Measurements from ENCODE around the gene OVAAL. TPM values are rescaled to one million over a fixed set of nuclear protein-coding genes. Genes with fewer than 3 reads are reported as not detected.

The OVAAL gene
- total and polyA plus RNA-seq, 10 of the 15 experiments (the other 5 are each of a cell fraction or from before 2014, with no cell fraction given) = 0.04 to 0.33 (median 0.06) TPM; not detected in 7

DNA sequence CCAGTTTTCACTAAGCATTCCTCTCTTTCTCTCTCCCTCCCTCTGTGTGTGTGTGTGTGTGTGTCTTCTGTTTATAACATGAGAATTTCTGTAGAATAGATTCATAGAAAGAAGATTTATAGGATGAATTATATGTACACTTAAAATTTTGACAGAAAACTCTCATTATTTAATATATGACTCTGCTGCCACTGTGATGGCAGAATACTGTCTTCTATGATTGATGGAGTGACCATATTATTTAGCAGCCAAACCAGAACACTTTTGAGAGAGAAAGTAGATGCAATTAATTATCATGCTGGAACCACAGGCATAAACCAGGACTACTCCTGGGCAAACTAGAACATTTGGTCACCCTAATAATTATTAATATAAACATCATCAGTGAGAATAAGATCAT lies 38.8 kb downstream of the OVAAL start:
- H3K4me2 ChIP-seq (ENCODE audit: control insufficient read depth, insufficient read depth) = no peak overlapping the region
- H3K36me3 ChIP-seq (ENCODE audit: control insufficient read depth in 2 of 2, insufficient read depth in 2 of 2, low read length in 1 of 2) = no peaks in the 10 kb centered on the region
- no peak for FAIRE-seq
- ChIA-PET CTCF (no interaction called here), RAD21 (ENCODE audit: unreplicated experiment) (no interaction called here), POLR2A (no interaction called here), SMC1A (ENCODE audit: uncharacterized antibody, unreplicated experiment) (no interaction called here)
- no peak overlapping the region for H2AFZ ChIP-seq (ENCODE audit: control insufficient read depth, low read depth, low read length)
- no peak for TF ChIP-seq POU2F2 (IDR thresholded peaks at IDR 0.05; ENCODE audit: borderline replicate concordance, low read depth, low read length)
- TF ChIP-seq MYB (IDR thresholded peaks at IDR 0.05; ENCODE audit: borderline replicate concordance, low read depth, low read length) = no peak
- TF ChIP-seq ZNF207 (IDR thresholded peaks at IDR 0.05; ENCODE audit: borderline replicate concordance) = no peak
- TF ChIP-seq, protein P1, sequence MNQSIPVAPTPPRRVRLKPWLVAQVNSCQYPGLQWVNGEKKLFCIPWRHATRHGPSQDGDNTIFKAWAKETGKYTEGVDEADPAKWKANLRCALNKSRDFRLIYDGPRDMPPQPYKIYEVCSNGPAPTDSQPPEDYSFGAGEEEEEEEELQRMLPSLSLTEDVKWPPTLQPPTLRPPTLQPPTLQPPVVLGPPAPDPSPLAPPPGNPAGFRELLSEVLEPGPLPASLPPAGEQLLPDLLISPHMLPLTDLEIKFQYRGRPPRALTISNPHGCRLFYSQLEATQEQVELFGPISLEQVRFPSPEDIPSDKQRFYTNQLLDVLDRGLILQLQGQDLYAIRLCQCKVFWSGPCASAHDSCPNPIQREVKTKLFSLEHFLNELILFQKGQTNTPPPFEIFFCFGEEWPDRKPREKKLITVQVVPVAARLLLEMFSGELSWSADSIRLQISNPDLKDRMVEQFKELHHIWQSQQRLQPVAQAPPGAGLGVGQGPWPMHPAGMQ (IDR thresholded peaks at IDR 0.05; ENCODE audit: borderline replicate concordance) = no peak
- TF ChIP-seq, protein P2, sequence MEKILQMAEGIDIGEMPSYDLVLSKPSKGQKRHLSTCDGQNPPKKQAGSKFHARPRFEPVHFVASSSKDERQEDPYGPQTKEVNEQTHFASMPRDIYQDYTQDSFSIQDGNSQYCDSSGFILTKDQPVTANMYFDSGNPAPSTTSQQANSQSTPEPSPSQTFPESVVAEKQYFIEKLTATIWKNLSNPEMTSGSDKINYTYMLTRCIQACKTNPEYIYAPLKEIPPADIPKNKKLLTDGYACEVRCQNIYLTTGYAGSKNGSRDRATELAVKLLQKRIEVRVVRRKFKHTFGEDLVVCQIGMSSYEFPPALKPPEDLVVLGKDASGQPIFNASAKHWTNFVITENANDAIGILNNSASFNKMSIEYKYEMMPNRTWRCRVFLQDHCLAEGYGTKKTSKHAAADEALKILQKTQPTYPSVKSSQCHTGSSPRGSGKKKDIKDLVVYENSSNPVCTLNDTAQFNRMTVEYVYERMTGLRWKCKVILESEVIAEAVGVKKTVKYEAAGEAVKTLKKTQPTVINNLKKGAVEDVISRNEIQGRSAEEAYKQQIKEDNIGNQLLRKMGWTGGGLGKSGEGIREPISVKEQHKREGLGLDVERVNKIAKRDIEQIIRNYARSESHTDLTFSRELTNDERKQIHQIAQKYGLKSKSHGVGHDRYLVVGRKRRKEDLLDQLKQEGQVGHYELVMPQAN (conservative IDR thresholded peaks at IDR 0.05) = no peak
- no peak for TF ChIP-seq DPF2 (IDR thresholded peaks at IDR 0.05)
- TF ChIP-seq SPI1 (IDR thresholded peaks at IDR 0.05; ENCODE audit: borderline replicate concordance, insufficient read depth, low read depth, low read length) = no peak
- no peak for TF ChIP-seq TCF12 (IDR thresholded peaks at IDR 0.05; ENCODE audit: low read depth, low read length)
- no peak for TF ChIP-seq YY1 (IDR thresholded peaks at IDR 0.05; ENCODE audit: low read depth, low read length)
- no peak for TF ChIP-seq CHD2 (IDR thresholded peaks at IDR 0.05; ENCODE audit: borderline replicate concordance, low read depth, low read length)
- TF ChIP-seq ZBED1 (IDR thresholded peaks at IDR 0.05; ENCODE audit: borderline replicate concordance) = no peak
- no peak for TF ChIP-seq RCOR1 (conservative IDR thresholded peaks at IDR 0.05; ENCODE audit: low read depth, low read length)
- TF ChIP-seq RFX5 (IDR thresholded peaks at IDR 0.05; ENCODE audit: low read depth, low read length) = no peak
- no peak for TF ChIP-seq MLLT1 (IDR thresholded peaks at IDR 0.05)
- TF ChIP-seq, protein P3, sequence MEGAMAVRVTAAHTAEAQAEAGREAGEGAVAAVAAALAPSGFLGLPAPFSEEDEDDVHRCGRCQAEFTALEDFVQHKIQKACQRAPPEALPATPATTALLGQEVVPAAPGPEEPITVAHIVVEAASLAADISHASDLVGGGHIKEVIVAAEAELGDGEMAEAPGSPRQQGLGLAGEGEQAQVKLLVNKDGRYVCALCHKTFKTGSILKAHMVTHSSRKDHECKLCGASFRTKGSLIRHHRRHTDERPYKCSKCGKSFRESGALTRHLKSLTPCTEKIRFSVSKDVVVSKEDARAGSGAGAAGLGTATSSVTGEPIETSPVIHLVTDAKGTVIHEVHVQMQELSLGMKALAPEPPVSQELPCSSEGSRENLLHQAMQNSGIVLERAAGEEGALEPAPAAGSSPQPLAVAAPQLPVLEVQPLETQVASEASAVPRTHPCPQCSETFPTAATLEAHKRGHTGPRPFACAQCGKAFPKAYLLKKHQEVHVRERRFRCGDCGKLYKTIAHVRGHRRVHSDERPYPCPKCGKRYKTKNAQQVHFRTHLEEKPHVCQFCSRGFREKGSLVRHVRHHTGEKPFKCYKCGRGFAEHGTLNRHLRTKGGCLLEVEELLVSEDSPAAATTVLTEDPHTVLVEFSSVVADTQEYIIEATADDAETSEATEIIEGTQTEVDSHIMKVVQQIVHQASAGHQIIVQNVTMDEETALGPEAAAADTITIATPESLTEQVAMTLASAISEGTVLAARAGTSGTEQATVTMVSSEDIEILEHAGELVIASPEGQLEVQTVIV (IDR thresholded peaks at IDR 0.05; ENCODE audit: borderline replicate concordance, partially characterized antibody) = no peak
- no peak for TF ChIP-seq SIX5 (IDR thresholded peaks at IDR 0.05; ENCODE audit: low read depth, low read length, severe bottlenecking)
- TF ChIP-seq BHLHE40 (IDR thresholded peaks at IDR 0.05; ENCODE audit: borderline replicate concordance in 1 of 2, low read depth in 2 of 2, low read length in 1 of 2) = no peak
- no peak for TF ChIP-seq FOS (IDR thresholded peaks at IDR 0.05; ENCODE audit: borderline replicate concordance, extremely low read depth, insufficient read length)
- no peak for TF ChIP-seq TCF7 (IDR thresholded peaks at IDR 0.05; ENCODE audit: borderline replicate concordance)
- no peak for TF ChIP-seq WRNIP1 (IDR thresholded peaks at IDR 0.05; ENCODE audit: borderline replicate concordance, low read depth, low read length)
- H3K27ac ChIP-seq (ENCODE audit: control insufficient read depth, insufficient read depth) = no peak overlapping the region
- H4K20me1 ChIP-seq (ENCODE audit: control insufficient read depth, insufficient read depth) = no peaks in the 10 kb centered on the region
- intact Hi-C loops (cut with micrococcal nuclease; ENCODE audit: unreplicated experiment) (no loop called here), in situ Hi-C loops (cut with MboI) (no loop called here)
- H3K4me1 ChIP-seq (ENCODE audit: control insufficient read depth, insufficient read depth, low read length) = no peaks in the 10 kb centered on the region
- no peak for ATAC-seq
- H3K79me2 ChIP-seq (ENCODE audit: control insufficient read depth, insufficient read depth, low read length) = no peaks in the 10 kb centered on the region
- DNase-seq (ENCODE audit: low read depth, low spot score) = no peak
- no peak overlapping the region for H3K4me3 ChIP-seq
- no peaks in the 10 kb centered on the region for H3K9me3 ChIP-seq (replicated peaks; ENCODE audit: control insufficient read depth, insufficient read depth, low read length)
- H3K27me3 ChIP-seq (replicated peaks in 1 of 2; ENCODE audit: control insufficient read depth in 2 of 2, insufficient read depth in 2 of 2, low read length in 1 of 2) = no peaks in the 10 kb centered on the region
- BruUV-seq (replicated peaks) = no TSS peak
- H3K9ac ChIP-seq (ENCODE audit: control insufficient read depth, insufficient read depth, low read length) = no peak overlapping the region
